ENCODE data around the gene SOS1.
"Not testable (repeated sequence)": the region's sequence is repeated elsewhere in the genome, so short reads cannot be mapped to it uniquely, and the experiment has no call there.

SOS1 gene

GRCh38 chr2:38960609-38961320, 160.1 kb downstream of the SOS1 start:
- DNase-seq, result no peak

GRCh38 chr2:38959938-38960608, 160.8 kb downstream of the SOS1 start:
- DNase-seq, result peak; percentile 78

- no peak for DNase-seq
These were observed 161.4 kb downstream of the SOS1 start for GRCh38 chr2:38959466-38959865.

- no peak for DNase-seq
These were observed 162.9 kb downstream of the SOS1 start for GRCh38 chr2:38957972-38958371.

GRCh38 chr2:38951766-38952165, 169.1 kb downstream of the SOS1 start:
- DNase-seq, result no peak

GRCh38 chr2:38948995-38949394, 171.9 kb downstream of the SOS1 start:
- no peak for DNase-seq

GRCh38 chr2:38948387-38948882, 172.4 kb downstream of the SOS1 start:
- no peak for DNase-seq

- peak; percentile 70 for DNase-seq
These were observed 173.3 kb downstream of the SOS1 start for GRCh38 chr2:38947241-38948239.

GRCh38 chr2:38945911-38946310, 174.9 kb downstream of the SOS1 start:
- no peak for DNase-seq

- no peak for DNase-seq
These were observed 175.5 kb downstream of the SOS1 start for GRCh38 chr2:38945372-38945771.

- DNase-seq, result no peak
These were observed 177.1 kb downstream of the SOS1 start for GRCh38 chr2:38943784-38944183.

GRCh38 chr2:38940746-38941145, 180.1 kb downstream of the SOS1 start:
- DNase-seq, result no peak

- DNase-seq, result no peak
These were observed 183.3 kb downstream of the SOS1 start for GRCh38 chr2:38937548-38937947.

- not testable (repeated sequence) for DNase-seq
These were observed 184.3 kb downstream of the SOS1 start for GRCh38 chr2:38936516-38936915.

GRCh38 chr2:38935568-38936172, 185.2 kb downstream of the SOS1 start:
- no peak for DNase-seq

- DNase-seq, result no peak
These were observed 186.1 kb downstream of the SOS1 start for GRCh38 chr2:38934742-38935141.

GRCh38 chr2:38933653-38934052, 187.2 kb downstream of the SOS1 start:
- DNase-seq, result no peak

GRCh38 chr2:38932586-38932985, 188.3 kb downstream of the SOS1 start:
- DNase-seq, result no peak

Measured in stimulated activated CD4-positive, alpha-beta T cell treated with anti-CD3 and anti-CD28 coated beads, Interleukin-1b, Interleukin-23, amount 100 ng/mL, for 48 hours (primary cell).